Activated CD4-positive, alpha-beta memory T cell treated with anti-CD3 and anti-CD28 coated beads, Interleukin-2, amount 10 ng/mL, durations not matched to agents 7 days and 5 days (primary cell): ENCODE results near the gene OPN3. TPM values are rescaled to one million over a fixed set of nuclear protein-coding genes. Genes with fewer than 3 reads are reported as not detected.
"Not testable (repeated sequence)": the region's sequence is repeated elsewhere in the genome, so short reads cannot be mapped to it uniquely, and the experiment has no call there.

Source experiments
- CTCF ChIA-PET: fragments of 350-600 bp; sonication (Branson Sonifier 250); formaldehyde crosslinking; loops from one replicate; lab custom pipeline; 2021; ENCODE audit warnings: antibody characterized with exemption, inconsistent platforms; lab: Charles Lee
- POLR2A ChIA-PET: fragments of 350-600 bp; sonication (Branson Sonifier 250); formaldehyde crosslinking; loops from one replicate; lab custom pipeline; 2021; ENCODE audit warnings: antibody characterized with exemption; lab: Charles Lee
- DNase-seq: peaks from one replicate; pipeline ENCODE4 v3.0.0-alpha.2; 2020
- H3K27ac Mint-ChIP-seq: one replicate; pipeline ENCODE4 v1.8.0; 2021; ENCODE audit warnings: mild to moderate bottlenecking, mixed read lengths
- H3K27me3 Mint-ChIP-seq: one replicate; pipeline ENCODE4 v1.8.0; 2021; ENCODE audit warnings: mixed read lengths
- H3K36me3 Mint-ChIP-seq: one replicate; pipeline ENCODE4 v1.8.0; 2021; ENCODE audit warnings: low read depth, mixed read lengths
- H3K4me1 Mint-ChIP-seq: one replicate; pipeline ENCODE4 v1.8.0; 2021; ENCODE audit warnings: mixed read lengths
- H3K4me3 Mint-ChIP-seq: one replicate; pipeline ENCODE4 v1.8.0; 2021; ENCODE audit warnings: mild to moderate bottlenecking, mixed read lengths
- H3K9me3 Mint-ChIP-seq: one replicate; pipeline ENCODE4 v1.8.0; 2021; ENCODE audit warnings: mixed read lengths
- total RNA-seq, 2 experiments: library from RNA; stranded (reverse); gene quantifications; one replicate each; pipeline ENCODE4 v1.2.3, GENCODE V29; 2021

The OPN3 gene
- total RNA-seq, result 1 to 10 TPM; 8.0 to 9.6 TPM

- CTCF ChIA-PET, result interaction anchor here (0.9 to 1.7 kb wide), 4 partner anchors 11 to 198 kb away, joined by 3 to 10 read pairs (median 6); no protein-coding TSS in a partner anchor
- peaks cover 38% of the 10 kb centered on the region for H3K4me1 Mint-ChIP-seq
- H3K27me3 Mint-ChIP-seq, result no peaks in the 10 kb centered on the region
- POLR2A ChIA-PET, result interaction anchor here (0.7 to 2.3 kb wide), 5 partner anchors 9 to 207 kb away, joined by 3 to 16 read pairs (median 4); partner anchors contain the start of genes EXO1 and FH
- peak within 1 kb of the TSS; percentile 69 for H3K4me3 Mint-ChIP-seq
- peaks cover 14% of the 10 kb centered on the region for H3K36me3 Mint-ChIP-seq
- peak within 1 kb of the TSS; percentile 63 for H3K27ac Mint-ChIP-seq
- peak; percentile 94 for DNase-seq
- H3K9me3 Mint-ChIP-seq, result peaks cover 5% of the 10 kb centered on the region
These were observed at the start of gene OPN3, which contains the start of gene CHML for GRCh38 chr1:241640149-241640866. Gene OPN3, minus strand, starts transcription at chr1:241640369. Its CDS starts 115 bp downstream, at chr1:241640254. Gene CHML, minus strand, starts transcription at chr1:241640369. Its CDS starts 4,603 bp downstream, at chr1:241635766.

GRCh38 chr1:241688940-241689368 lies 48.8 kb upstream of the OPN3 start:
- no peak overlapping the region for H3K4me3 Mint-ChIP-seq
- no peak overlapping the region for H3K27ac Mint-ChIP-seq
- no peaks in the 10 kb centered on the region for H3K36me3 Mint-ChIP-seq
- H3K4me1 Mint-ChIP-seq, result peaks cover 3% of the 10 kb centered on the region
- ChIA-PET CTCF (no interaction called here), POLR2A (no interaction called here)
- peaks cover 6% of the 10 kb centered on the region for H3K27me3 Mint-ChIP-seq
- DNase-seq, result no peak
- H3K9me3 Mint-ChIP-seq, result no peaks in the 10 kb centered on the region

GRCh38 chr1:241684108-241684507 lies 43.9 kb upstream of the OPN3 start:
- H3K9me3 Mint-ChIP-seq, result no peaks in the 10 kb centered on the region
- DNase-seq, result no peak
- no peak overlapping the region for H3K27ac Mint-ChIP-seq
- ChIA-PET CTCF (no interaction called here), POLR2A (no interaction called here)
- H3K4me3 Mint-ChIP-seq, result no peak overlapping the region
- H3K36me3 Mint-ChIP-seq, result no peaks in the 10 kb centered on the region
- H3K27me3 Mint-ChIP-seq, result peaks cover 3% of the 10 kb centered on the region
- H3K4me1 Mint-ChIP-seq, result no peaks in the 10 kb centered on the region

- ChIA-PET POLR2A (no interaction called here), CTCF (interaction anchor here (0.7 kb wide), 1 partner anchor 327 kb away, joined by 3 read pairs; no protein-coding TSS in a partner anchor)
- Mint-ChIP-seq H3K27ac (no peak overlapping the region), H3K36me3 (no peaks in the 10 kb centered on the region), H3K27me3 (peaks cover 3% of the 10 kb centered on the region), H3K4me1 (no peaks in the 10 kb centered on the region), H3K4me3 (no peak overlapping the region), H3K9me3 (no peaks in the 10 kb centered on the region)
- no peak for DNase-seq
These were observed 42.8 kb upstream of the OPN3 start for GRCh38 chr1:241682921-241683320.

GRCh38 chr1:241681861-241682448 lies 41.8 kb upstream of the OPN3 start:
- H3K27me3 Mint-ChIP-seq, H3K36me3 Mint-ChIP-seq, POLR2A ChIA-PET, H3K4me3 Mint-ChIP-seq, H3K27ac Mint-ChIP-seq, CTCF ChIA-PET, H3K9me3 Mint-ChIP-seq, H3K4me1 Mint-ChIP-seq, DNase-seq: not testable (repeated sequence)

GRCh38 chr1:241679961-241680360 lies 39.8 kb upstream of the OPN3 start:
- H3K36me3 Mint-ChIP-seq, result no peaks in the 10 kb centered on the region

GRCh38 chr1:241679404-241679803 lies 39.2 kb upstream of the OPN3 start:
- CTCF ChIA-PET, result no interaction called here
- no peak overlapping the region for H3K4me3 Mint-ChIP-seq
- DNase-seq, result no peak
- H3K27ac Mint-ChIP-seq, result no peak overlapping the region
- H3K9me3 Mint-ChIP-seq, result no peaks in the 10 kb centered on the region
- H3K4me1 Mint-ChIP-seq, result peaks cover 7% of the 10 kb centered on the region
- POLR2A ChIA-PET, result interaction anchor here (0.9 kb wide), 1 partner anchor 39 kb away, joined by 3 read pairs; no protein-coding TSS in a partner anchor
- peaks cover 3% of the 10 kb centered on the region for H3K27me3 Mint-ChIP-seq
- H3K36me3 Mint-ChIP-seq, result no peaks in the 10 kb centered on the region

More at GRCh38 chr1:241679961-241680360, 39.8 kb upstream of the OPN3 start:
- Mint-ChIP-seq H3K4me1 (peaks cover 7% of the 10 kb centered on the region), H3K9me3 (no peaks in the 10 kb centered on the region), H3K27me3 (peaks cover 3% of the 10 kb centered on the region), H3K4me3 (no peak overlapping the region), H3K27ac (no peak overlapping the region)
- ChIA-PET POLR2A (interaction anchor here (0.9 kb wide), 1 partner anchor 39 kb away, joined by 3 read pairs; no protein-coding TSS in a partner anchor), CTCF (no interaction called here)
- DNase-seq, result no peak

- no peak overlapping the region for H3K4me3 Mint-ChIP-seq
- H3K27ac Mint-ChIP-seq, result no peak overlapping the region
- no peak for DNase-seq
- ChIA-PET POLR2A (no interaction called here), CTCF (interaction anchor here (1.0 to 1.6 kb wide), 2 partner anchors 9 to 68 kb away, joined by 3 to 4 read pairs; no protein-coding TSS in a partner anchor)
- no peaks in the 10 kb centered on the region for H3K9me3 Mint-ChIP-seq
- H3K27me3 Mint-ChIP-seq, result peaks cover 3% of the 10 kb centered on the region
- no peaks in the 10 kb centered on the region for H3K36me3 Mint-ChIP-seq
- peaks cover 7% of the 10 kb centered on the region for H3K4me1 Mint-ChIP-seq
These were observed 38.4 kb upstream of the OPN3 start for GRCh38 chr1:241678536-241678935.

GRCh38 chr1:241677201-241677600 lies 37.0 kb upstream of the OPN3 start:
- ChIA-PET CTCF (interaction anchor here (1.6 kb wide), 1 partner anchor 66 kb away, joined by 4 read pairs; no protein-coding TSS in a partner anchor), POLR2A (no interaction called here)
- Mint-ChIP-seq H3K9me3 (no peaks in the 10 kb centered on the region), H3K27me3 (peaks cover 3% of the 10 kb centered on the region), H3K27ac (peak overlapping the region; percentile 16), H3K4me1 (peaks cover 7% of the 10 kb centered on the region), H3K36me3 (no peaks in the 10 kb centered on the region), H3K4me3 (peak overlapping the region; percentile 25)
- DNase-seq, result no peak

GRCh38 chr1:241675983-241676382 lies 35.8 kb upstream of the OPN3 start:
- ChIA-PET CTCF (no interaction called here), POLR2A (no interaction called here)
- no peak for DNase-seq
- no peaks in the 10 kb centered on the region for H3K9me3 Mint-ChIP-seq
- no peaks in the 10 kb centered on the region for H3K36me3 Mint-ChIP-seq
- no peak overlapping the region for H3K4me3 Mint-ChIP-seq
- H3K27ac Mint-ChIP-seq, result no peak overlapping the region
- H3K27me3 Mint-ChIP-seq, result peaks cover 3% of the 10 kb centered on the region
- H3K4me1 Mint-ChIP-seq, result peaks cover 7% of the 10 kb centered on the region

- H3K4me3 Mint-ChIP-seq, result no peak overlapping the region
- ChIA-PET CTCF (interaction anchor here (1.2 kb wide), 1 partner anchor 31 kb away, joined by 3 read pairs; no protein-coding TSS in a partner anchor), POLR2A (no interaction called here)
- DNase-seq, result no peak
- H3K36me3 Mint-ChIP-seq, result no peaks in the 10 kb centered on the region
- no peaks in the 10 kb centered on the region for H3K27me3 Mint-ChIP-seq
- peaks cover 7% of the 10 kb centered on the region for H3K4me1 Mint-ChIP-seq
- no peaks in the 10 kb centered on the region for H3K9me3 Mint-ChIP-seq
- no peak overlapping the region for H3K27ac Mint-ChIP-seq
These were observed 34.7 kb upstream of the OPN3 start for GRCh38 chr1:241674805-241675384.

GRCh38 chr1:241672301-241672700 lies 32.1 kb upstream of the OPN3 start:
- Mint-ChIP-seq H3K9me3 (no peaks in the 10 kb centered on the region), H3K4me3 (no peak overlapping the region), H3K27me3 (no peaks in the 10 kb centered on the region), H3K36me3 (no peaks in the 10 kb centered on the region), H3K27ac (no peak overlapping the region), H3K4me1 (peaks cover 2% of the 10 kb centered on the region)
- ChIA-PET CTCF (no interaction called here), POLR2A (no interaction called here)
- no peak for DNase-seq

GRCh38 chr1:241666419-241666818 lies 26.2 kb upstream of the OPN3 start:
- CTCF ChIA-PET, result no interaction called here
- no peaks in the 10 kb centered on the region for H3K4me1 Mint-ChIP-seq

More at GRCh38 chr1:241666419-241666818, 26.2 kb upstream of the OPN3 start:
- H3K27ac Mint-ChIP-seq, result no peak overlapping the region
- DNase-seq, result no peak
- no peaks in the 10 kb centered on the region for H3K27me3 Mint-ChIP-seq
- no peaks in the 10 kb centered on the region for H3K9me3 Mint-ChIP-seq
- POLR2A ChIA-PET, result no interaction called here
- H3K4me3 Mint-ChIP-seq, result no peak overlapping the region
- H3K36me3 Mint-ChIP-seq, result no peaks in the 10 kb centered on the region
